Activated T-cell treated with anti-CD3 and anti-CD28 coated beads for 48 hours (primary cell): Measurements from ENCODE around the gene TMC6.
A peak's percentile ranks its signal among the peaks of the same experiment; 100 is the strongest.

Source experiments
- DNase-seq: peaks from one replicate; pipeline ENCODE4 v3.0.0-alpha.2; 2020; ENCODE audit warnings: low read depth

The TMC6 gene

DNA sequence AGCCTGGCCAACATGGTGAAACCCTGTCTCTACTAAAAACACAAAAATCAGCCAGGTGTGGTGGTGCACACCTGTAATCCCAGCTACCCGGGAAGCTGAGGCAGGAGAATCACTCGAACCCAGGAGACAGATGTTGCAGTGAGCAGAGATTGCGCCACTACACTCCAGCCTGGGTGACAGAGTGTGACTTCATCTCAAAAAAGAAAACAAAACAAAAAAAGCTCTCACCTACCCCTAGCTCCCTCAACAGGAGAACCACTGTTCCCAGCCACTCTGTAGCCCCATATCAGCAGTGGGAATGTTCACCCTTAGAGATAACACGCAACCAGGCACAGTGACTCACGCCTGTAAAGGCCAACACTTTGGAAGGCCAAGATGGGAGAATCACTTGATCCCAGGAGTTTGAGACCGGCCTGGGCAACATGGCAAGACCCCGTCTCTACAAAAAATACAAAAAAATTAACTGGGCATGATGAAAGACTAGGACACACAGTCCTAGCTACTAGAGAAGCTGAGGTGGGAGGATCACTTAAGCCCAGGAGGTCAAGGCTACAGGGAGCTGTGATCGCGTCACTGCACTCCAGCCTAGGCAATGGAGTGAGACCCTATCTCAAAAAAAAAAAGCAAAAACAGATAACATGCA, 7.4 kb upstream of the TMC6 start:
- no peak for DNase-seq

DNA sequence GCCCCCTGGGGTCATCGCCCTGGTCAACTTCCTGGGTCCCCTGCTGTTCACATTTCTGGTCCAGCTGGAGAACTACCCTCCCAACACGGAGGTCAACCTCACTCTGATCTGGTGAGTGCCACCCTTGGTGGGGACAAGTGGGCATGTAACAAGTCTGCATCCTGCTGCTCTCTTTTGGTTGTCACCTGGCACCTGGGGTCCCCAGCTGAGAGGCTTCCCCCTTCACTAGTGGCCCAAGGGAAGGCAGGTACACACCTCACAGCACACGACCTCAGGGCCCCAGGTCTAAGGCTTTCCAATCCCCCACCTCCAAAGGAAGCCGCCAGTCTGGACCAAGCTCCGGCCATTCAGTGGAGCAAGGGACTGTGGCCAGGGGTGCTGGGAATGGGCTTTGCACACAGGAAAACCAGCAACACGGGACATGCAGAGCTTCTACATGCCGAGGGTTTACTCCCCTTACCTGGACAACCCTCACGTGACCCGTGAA, 6.4 kb upstream of the TMC6 start:
- DNase-seq = no peak

DNA sequence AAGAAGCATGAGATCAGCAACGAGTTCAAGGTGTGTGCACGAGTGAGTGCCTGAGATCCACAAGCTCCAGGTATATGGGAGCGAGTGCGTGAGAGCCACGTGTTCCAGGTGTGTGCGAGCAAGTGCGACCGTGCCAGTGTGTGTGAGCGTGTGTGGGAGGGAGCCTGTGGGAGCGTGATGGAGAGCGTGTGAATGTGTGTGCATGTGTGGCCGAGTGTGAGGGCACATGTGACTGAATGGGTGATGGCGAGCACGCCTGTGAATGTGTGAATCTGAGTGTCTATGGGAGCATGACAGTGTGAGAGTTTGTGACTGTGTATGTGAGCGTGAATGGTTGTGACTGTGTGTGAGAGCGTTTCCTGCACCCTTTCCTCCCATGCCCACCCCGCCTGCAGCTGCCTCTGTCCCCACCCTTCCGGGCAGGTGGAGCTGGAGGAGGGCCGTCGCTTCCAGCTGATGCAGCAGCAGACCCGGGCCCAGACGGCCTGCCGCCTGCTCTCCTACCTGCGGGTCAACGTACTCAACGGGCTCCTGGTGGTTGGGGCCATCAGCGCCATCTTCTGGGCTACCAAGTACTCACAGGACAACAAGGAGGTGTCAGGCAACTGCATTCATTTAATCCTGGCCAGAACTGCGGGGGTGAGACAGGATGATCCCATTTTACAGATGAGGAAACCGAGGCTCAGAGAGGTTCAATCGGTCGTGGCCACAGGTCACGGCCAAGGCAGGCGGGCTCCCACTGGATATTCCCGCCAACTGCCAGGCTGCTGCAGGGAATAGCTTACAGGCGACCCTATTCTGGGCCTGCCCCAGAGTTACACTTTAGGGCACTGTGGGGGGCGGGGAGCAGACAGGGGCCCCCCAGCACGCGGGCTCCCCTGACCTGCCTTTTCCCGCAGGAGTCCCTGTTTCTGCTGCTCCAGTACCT, 5.7 kb upstream of the TMC6 start:
- DNase-seq = peak; percentile 66

DNA sequence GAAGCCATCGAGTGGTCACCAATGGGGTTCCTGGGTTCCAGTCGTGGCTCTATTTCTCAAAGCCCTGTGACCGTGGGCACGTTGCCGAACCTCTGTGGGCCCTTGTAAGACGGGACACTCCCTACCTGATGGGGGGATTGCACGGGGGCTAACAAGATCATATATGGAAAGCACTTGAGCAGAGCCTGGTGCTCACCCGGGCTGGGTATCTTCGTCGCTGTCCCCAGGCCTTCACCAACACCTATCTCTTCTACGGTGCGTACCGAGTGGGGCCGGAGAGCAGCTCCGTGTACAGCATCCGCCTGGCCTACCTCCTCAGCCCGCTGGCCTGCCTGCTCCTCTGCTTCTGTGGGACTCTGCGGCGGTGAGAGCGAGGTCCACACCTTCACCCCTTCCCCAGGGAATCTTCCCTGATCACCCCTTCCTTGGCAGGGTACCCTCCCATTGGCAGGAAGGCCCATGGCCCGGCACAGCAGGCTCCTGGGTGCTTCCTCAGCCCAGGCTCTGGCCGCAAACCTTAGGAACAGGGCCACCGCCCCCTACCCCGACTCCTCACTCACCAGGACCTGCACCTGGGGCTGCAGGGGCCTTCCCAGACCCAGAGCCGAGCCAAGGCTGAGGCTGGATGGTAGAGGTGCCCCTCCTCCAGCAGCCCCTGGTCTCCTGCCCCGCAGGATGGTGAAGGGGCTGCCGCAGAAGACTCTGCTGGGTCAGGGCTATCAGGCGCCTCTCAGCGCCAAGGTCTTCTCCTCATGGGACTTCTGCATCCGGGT, 4.8 kb upstream of the TMC6 start:
- DNase-seq = no peak

DNA sequence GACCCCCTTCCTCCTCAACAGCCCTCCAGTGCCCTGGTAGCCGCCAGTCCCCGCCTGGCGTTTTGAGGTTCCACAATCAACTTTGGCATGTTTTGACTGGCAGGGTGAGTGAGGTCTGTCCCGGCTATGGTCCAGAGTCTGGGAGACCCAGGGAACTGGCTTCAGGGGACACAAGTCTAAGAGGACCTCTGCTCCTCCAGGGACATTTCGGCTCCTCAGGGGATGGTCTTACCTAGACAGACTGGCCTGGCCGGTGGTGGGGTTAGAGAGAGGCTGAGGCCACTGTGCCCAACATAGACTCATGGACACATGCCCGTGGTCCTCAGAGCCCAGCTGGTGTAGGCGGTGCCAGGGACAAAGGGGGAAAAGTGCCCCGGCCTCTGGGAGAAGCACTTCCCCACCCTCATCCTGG, 4.2 kb upstream of the TMC6 start:
- no peak for DNase-seq

DNA sequence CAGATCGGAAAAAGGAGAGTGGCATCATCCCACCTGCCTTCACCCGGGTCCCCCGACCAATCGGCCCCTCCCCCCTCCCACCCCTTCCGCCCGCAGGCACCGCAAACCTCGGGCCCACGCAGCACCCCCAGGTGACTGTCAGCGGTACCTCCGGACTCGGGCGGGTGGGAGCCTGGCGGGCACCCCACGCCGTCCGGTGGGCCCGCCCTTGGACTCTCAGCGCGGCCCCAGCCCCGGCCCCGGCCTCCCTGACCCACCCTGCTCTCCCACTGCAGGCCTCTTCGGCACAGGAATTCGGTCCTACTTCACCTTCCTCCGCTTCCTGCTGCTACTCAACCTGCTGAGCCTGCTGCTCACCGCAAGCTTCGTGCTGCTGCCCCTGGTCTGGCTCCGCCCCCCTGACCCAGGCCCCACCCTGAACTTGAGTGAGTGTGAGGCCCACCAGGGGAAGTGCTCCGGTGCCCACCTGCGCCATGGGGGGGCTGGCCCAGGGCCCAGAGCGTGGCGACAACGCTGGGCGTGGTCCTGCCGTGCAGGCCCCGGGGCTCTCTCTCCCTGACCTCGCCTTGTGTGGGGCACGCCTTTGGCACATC, 3.6 kb upstream of the TMC6 start:
- no peak for DNase-seq

DNA sequence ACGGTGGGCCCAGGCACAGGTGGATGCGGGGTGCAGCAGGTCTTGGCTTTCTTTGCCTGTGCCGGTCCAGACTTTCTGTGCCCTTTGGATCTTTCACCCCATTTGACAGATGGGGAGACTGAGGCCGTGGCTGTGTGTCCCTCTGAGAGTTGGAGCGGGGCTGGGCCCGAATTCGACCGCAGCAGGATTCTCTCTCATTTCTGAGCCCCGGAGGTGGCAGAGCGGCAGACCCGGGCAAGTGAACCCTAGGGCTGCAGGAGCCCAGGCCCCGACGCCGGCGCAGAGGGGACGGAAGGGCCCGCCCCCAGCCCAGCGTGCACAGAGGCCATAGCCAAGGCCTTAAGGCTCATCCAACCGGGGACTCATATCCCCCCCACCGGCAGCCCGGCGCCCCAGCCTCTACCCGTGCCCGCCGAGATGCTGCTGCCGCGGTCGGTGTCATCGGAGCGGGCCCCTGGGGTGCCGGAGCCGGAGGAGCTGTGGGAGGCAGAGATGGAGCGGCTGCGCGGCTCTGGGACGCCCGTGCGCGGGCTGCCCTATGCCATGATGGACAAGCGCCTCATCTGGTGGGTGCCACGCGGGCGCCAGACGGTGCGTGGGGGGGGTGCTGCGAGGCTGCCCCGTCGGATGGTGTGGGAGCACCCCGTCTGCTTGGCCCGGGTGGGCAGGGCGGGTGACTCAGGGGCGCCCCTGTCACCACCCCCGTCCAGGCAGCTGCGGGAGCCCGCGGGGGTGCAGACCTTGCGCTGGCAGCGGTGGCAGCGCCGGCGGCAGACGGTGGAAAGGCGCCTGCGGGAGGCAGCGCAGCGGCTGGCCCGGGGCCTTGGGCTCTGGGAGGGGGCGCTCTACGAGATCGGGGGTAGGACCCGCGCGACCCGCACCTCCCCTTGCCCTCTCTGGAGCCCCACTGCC, 2.9 kb upstream of the TMC6 start:
- no peak for DNase-seq

DNA sequence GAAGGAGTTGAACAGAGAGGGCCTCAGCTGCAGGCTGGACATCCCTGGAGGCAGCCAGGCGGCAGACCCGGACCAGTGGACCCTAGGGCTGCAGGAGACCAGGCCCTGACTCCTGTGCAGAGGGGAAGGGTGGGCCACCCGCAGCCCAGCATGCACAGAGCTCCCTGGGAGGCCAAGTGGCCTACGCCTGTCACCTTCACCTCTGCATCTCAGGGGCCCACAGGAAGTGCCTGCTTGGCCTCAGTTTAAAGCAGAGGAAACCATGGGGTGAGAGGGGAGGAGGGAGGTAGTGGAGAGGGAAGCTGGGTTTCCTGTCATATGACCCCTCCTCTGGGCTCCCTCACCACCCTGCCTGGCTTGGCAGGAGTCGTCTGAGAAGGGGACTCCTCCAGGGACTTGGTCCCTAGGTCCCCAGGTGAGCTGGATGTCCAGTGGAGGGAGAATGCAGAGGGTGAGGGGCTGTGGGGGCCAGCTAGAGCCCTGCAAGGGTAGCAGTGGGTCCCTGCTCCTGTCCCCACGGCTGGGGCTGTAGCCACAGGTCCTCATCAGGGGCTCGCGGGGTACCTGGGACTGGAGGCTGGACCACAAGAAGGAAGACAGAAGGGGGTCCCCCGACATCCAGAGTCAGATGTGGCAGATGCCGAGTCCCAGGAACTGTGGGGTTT, 2.0 kb upstream of the TMC6 start, which contains the start of gene TMC8:
TSS of gene TMC8 (plus strand) at position 335 of the 665 bp plus-strand sequence. CDS start 818 bp downstream, outside the sequence.
- DNase-seq = no peak

DNA sequence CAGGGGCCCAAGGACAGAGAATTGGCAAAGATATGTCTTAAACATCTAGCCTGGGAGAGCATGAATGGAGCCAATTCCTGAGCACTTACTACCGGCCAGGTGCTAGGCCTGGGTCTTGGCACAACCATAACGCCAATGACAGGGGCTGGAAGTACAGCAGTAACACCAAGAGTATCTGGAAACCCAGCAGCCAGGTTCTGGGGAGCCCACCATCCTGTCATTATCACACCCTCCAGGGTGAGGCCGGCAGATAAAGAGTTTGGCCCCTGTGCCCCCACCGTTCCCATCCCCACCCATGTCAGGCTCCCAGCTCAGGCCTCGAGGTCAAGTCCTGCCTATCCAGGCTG, 1.5 kb upstream of the TMC6 start:
- no peak for DNase-seq

DNA sequence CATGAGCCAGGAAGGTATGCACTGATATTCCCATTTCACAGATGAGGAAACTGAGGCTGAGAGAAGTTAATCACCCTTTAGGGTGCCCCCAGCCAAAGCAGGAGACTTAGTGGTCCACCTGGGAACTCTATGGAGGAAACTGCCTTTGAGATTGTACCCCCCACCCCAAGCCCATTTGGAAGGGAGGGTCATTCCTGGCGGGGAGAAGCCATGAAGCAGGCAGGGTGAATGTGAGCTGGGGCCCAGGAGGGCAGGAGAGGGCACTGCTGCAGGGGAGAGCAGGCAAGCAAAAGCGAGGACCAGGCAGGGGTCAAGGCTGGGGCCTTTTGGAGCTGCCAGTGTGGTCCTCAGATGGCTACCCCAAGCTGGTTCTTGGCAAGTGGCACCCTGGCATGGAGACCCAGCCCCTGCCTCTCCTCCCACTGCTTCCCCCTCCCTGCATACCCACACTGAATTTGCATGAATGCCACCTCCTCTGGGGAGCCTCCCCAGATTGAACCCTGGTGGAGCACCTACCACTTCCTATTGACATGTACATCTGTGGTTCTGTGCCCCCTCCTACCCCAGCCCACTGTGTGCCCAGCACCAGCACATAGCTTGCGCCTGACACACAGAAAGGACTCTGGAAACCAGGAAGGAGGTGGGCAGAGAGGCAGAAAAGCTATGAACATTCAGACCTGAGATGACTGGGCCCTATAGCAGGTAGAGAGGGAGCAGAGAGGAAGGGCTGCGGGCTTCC, 965 bp upstream of the TMC6 start:
- no peak for DNase-seq

DNA sequence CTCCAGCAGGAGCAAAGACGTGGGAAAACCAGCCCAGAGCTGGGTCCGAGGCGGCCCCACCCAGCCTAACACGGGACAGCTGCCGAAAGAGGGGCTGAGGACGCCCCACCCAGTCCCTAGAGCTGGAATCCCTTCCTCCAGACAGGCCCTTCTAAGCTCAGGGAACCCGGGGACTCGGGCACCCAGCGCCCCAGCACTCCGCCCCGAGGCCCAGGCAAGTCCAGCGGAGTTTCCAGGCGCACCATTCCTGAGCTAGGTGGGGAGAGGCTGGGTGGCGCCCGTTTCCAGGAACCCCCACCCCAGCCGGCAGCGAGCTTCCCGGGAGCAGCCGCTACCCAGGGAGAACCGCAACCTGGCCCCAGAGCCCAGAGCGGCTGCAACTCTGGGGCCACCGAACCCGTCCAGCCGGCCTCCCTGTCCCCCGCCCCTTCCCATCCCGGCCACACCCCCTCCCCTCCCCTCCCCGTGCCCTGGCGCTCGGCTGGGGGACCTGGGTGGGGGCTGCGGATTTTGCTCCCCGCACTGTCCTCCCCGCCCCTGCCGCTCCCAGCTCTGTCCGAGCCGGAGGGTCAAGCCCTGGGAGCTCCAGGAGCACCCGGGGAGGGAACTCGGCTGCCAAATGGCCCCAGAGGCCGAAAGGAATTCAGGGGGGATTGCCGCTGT, 536 bp downstream of the TMC6 start:
- DNase-seq = no peak

DNA sequence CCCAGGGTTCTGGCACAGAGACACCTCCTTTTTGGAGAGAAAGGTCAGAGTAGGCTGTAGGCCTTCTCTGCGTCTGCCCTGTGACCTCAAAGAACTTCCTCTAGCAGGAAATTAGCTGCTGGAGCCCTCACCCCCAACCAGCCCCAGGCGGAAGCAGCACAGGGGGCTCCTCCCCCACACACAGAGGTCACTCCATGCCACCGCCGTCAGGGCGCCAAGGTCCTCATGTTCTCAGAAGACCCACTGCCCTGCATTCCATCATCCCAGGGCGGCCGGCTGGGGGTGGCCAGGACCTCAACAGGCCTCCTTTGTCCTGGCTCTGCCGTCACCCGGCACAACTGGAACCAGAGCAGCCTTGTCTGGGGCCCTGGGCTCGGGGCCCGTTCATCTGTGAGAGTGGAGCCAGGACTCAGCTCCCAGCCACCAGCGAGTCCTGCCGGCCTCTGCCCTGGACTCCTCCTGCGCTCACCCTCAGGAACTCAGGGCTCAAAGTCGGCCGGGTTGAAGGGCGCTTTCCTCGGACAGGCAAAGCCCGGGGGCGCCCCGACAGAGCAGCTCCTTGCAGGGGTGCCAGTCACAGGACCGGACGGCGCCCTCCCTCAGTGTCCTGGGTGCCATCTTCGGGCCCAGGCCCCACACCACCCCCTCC, 1.2 kb downstream of the TMC6 start:
- no peak for DNase-seq

DNA sequence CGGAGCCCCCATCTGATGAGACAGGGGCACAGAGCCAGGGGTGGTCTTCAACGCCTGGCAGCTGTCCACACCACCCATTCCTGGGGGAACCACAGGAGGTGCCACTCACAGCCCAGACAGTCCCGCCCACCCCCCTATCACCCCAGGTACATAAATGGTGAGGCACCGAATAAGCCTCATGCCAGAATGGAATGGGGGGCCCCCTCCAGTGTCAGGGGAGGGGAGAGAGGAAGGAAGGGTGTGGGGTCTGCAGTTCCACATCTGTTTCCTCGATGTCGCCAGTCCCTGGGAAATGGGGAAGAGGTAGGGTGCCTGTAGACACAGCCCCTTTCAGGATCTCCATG, 1.7 kb downstream of the TMC6 start:
- DNase-seq = no peak

DNA sequence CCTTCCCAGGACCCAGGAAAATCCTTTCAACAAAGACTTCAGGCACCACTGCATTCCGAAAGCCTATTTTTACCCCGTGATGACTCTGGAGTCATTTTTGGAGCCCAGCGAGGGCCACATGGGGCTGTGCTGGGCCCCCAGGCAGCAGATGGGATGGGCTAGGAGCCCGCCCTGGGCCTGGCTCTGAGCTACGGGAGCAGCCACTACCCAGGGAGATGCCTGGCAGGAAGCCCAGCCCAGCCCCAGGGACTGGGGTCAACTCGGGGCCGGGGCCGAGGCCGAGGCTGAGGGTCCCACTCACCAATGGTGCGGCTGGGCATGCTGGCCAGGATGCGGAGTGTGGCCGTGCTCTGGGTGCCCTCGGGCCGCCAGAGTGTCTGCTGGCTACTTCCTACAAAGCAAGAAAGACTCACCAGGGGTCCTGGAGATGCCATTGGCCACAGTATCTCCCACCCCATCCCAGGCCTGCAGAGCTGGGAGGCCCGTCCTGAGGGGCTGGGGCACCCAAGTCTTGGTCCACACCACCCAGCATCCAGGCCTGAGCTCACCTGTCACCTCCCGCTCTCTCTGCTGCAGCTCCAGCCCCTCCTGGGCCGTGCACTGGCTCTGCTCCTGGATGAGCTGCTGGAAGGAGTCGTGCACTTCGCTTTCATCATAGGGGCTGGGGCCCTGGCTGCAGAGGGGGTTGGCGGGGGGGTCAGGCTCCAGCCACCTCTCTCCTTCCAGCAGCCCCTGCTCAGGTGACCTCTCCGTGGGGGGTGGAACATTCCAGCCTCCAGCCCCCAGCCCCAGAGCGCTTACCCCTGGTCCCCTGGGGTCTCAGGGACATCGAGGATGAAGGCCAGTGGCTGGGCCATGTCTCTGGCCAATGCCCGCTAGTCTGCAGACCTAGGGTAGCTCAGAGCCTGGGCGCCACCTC, 2.3 kb downstream of the TMC6 start:
- no peak for DNase-seq

DNA sequence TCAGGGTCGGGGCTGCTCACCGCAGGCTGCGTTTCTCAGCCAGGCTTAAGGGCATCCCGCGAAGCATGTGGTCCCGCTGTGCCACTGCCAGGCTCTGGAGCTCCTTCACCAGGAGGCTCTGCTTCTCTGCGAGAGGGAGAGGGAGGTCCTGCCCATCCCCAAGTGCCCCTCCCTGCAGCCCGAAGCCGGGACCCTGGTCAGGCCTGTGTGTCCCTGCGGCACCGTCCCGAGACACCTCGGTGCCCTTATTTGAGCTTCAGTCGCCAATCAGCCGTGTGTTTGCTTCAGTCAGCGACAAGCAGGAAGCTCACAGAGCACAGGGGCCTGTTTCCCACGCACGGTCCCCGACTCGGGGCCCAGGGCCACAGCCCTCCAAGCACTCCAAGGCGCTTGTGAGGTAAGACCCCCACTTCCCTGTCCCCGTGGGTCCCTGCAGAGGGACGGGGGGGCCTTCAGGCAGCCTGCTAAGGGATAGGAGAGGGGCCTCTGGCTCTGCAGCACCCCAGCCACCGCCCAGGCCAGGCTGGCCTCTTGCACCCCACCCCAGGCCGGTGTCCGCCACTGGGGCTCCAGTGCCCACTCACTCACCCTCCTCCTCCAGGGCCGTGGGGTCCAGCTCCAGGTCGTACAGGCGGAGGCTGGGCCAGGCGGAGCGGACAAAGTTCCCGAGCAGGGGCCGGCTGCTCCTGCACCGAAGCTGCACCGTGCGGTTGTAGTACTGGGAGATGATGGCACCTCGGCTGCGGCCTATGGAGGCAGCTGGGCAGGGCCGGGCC, 3.2 kb downstream of the TMC6 start:
- no peak for DNase-seq

DNA sequence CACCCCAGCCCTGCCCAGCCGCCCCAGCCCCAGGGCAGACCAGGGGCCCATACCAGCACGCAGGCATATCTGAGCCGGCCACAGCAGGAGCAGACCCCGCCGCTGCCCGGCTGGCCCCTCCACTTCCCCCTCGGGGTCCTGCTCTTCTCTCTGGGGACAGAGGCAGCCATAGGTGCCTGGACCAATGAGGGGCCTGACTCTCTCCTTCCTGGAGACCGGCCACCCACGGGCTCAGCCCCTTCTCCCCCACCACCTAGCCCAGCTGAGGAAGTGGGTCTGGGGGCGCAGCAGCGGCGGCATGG, 3.8 kb downstream of the TMC6 start:
- no peak for DNase-seq
